ENCODE data around the gene PPP1R14B. TPM values are rescaled to one million over a fixed set of nuclear protein-coding genes. Genes with fewer than 3 reads are reported as not detected.
A peak's percentile ranks its signal among the peaks of the same experiment; 100 is the strongest.

PPP1R14B gene
- total RNA-seq, 2 experiments from 2014 or later = 238 to 242 TPM

DNA sequence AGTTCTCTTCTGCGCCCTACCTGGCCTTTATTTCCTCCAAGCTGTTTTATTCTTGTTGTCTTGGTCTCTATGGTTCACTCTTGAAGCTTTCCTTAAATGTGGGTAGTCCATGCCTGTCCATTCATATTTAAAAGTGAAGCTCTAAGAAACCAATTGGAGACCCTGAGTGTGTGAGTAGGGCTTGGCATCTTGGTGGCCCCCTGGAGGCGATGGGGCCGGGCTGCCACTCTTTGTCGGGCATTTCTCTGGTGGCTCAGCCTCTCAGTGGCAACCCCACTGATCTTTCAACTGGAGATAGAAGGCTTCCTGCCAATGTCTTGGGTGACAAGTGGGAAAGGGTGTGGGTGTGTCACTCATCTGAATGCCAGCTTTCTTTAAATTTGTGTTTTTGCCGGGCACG lies 29.9 kb downstream of the PPP1R14B start:
- Mint-ChIP-seq H3K27me3 (no peaks in the 10 kb centered on the region), H3K4me1 (ENCODE audit: low read depth) (peaks cover 19% of the 10 kb centered on the region), H3K36me3 (peaks cover 35% of the 10 kb centered on the region), H3K4me3 (no peak overlapping the region), H3K27ac (no peak overlapping the region), H3K9me3 (no peaks in the 10 kb centered on the region)
- DNase-seq = no peak
- intact Hi-C loops (cut with micrococcal nuclease) = no loop called here
- ChIA-PET CTCF (interaction anchor here (0.6 to 1.8 kb wide), 4 partner anchors 8 to 86 kb away, joined by 3 to 9 read pairs (median 3); partner anchors contain the start of genes FERMT3, NUDT22 and TRPT1), POLR2A (interaction anchor here (1.5 to 2.8 kb wide), 2 partner anchors 7 to 10 kb away, joined by 5 to 15 read pairs; no protein-coding TSS in a partner anchor)

DNA sequence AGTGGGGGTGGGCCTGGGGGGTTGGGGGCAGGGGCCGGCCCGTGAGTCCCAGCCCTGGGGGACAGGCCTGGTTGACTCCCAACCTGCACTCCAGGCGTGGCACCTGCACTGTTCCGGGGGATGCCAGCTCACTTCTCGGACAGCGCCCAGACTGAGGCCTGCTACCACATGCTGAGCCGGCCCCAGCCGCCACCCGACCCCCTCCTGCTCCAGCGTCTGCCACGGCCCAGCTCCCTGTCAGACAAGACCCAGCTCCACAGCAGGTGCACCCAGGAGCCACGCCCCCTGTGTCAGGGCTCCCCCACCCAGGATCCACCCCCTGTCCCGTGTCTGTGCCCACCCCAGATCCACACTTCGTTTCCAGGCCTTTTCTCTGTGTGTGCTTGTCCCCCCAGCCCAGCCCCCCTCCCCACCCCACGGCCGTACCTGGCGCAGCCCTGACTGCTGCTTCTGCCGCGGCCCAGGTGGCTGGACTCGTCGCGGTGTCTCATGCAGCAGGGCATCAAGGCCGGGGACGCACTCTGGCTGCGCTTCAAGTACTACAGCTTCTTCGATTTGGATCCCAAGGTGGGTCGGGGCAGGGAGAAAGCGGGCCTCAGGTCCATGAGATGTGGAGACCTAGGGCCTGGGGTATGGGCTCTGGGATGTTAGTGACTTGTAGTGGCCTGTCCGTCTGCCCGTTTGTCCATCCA lies 35.4 kb downstream of the PPP1R14B start:
- ChIA-PET CTCF (interaction anchor here (1.1 kb wide), 1 partner anchor 48 kb away, joined by 3 read pairs; no protein-coding TSS in a partner anchor), POLR2A (interaction anchor here (5.5 kb wide), 1 partner anchor 14 kb away, joined by 66 read pairs; the partner anchor contains the start of genes NUDT22 and TRPT1)
- intact Hi-C loops (cut with micrococcal nuclease) = no loop called here
- Mint-ChIP-seq H3K4me1 (ENCODE audit: low read depth) (peaks cover 38% of the 10 kb centered on the region), H3K9me3 (no peaks in the 10 kb centered on the region), H3K4me3 (no peak overlapping the region), H3K27ac (no peak overlapping the region), H3K27me3 (no peaks in the 10 kb centered on the region), H3K36me3 (peaks cover 54% of the 10 kb centered on the region)
- no peak for DNase-seq

DNA sequence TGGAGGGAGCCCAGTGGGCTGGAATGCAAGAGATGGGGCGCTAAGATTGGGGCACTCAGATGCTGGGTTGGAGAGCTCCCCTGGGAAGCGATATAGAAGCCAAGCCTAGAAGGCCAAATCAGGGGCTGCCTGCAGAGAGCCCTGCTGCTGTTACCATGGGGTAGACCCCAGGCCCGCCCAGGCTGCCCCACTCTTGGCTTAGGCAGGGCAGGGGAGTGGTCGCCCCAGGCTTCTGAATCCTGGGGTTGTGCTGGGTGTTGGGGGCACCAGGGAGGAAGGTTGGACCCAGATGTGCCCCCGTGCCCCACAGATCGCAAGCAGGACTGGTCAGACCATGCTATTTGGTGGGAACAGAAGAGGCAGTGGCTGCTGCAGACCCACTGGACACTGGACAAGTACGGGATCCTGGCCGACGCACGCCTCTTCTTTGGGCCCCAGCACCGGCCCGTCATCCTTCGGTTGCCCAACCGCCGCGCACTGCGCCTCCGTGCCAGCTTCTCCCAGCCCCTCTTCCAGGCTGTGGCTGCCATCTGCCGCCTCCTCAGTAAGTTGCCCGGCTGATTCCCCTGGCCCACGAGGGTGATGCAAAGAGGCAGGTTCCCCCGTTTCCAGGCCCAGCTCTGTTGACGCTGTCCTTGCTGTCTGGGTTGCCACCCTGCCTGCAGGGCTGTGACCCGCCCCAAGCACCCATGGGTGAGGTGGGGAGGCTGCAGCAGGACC lies 36.3 kb downstream of the PPP1R14B start:
- intact Hi-C loops (cut with micrococcal nuclease) = no loop called here
- H3K36me3 Mint-ChIP-seq = peaks cover 54% of the 10 kb centered on the region
- no peak overlapping the region for H3K4me3 Mint-ChIP-seq
- ChIA-PET CTCF (interaction anchor here (0.9 kb wide), 1 partner anchor 16 kb away, joined by 3 read pairs; the partner anchor contains the start of gene NUDT22), POLR2A (interaction anchor here (5.5 kb wide), 1 partner anchor 15 kb away, joined by 66 read pairs; the partner anchor contains the start of genes NUDT22 and TRPT1)
- peaks cover 47% of the 10 kb centered on the region for H3K4me1 Mint-ChIP-seq (ENCODE audit: low read depth)
- DNase-seq = no peak
- H3K27me3 Mint-ChIP-seq = no peaks in the 10 kb centered on the region
- H3K9me3 Mint-ChIP-seq = no peaks in the 10 kb centered on the region
- H3K27ac Mint-ChIP-seq = peak overlapping the region; percentile 28

DNA sequence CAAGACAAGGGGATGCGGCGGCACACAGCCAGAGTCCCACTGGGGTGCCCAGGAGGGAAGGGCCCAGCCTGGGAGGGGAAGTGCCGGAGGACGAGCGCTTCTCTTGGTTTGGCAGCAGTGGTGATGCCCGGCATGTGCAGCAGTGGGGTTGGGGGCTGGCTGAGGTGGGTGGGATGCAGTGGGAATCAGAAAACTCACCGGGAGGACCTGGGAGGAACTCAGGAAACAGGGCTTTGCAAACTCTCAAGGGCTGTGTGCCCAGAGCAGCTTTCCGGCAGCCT lies 37.2 kb downstream of the PPP1R14B start:
- Mint-ChIP-seq H3K36me3 (peaks cover 50% of the 10 kb centered on the region), H3K27me3 (no peaks in the 10 kb centered on the region), H3K27ac (peak overlapping the region; percentile 28), H3K4me3 (no peak overlapping the region), H3K9me3 (no peaks in the 10 kb centered on the region), H3K4me1 (ENCODE audit: low read depth) (peaks cover 45% of the 10 kb centered on the region)
- no peak for DNase-seq
- intact Hi-C loops (cut with micrococcal nuclease) = no loop called here
- ChIA-PET CTCF (interaction anchor here (0.9 to 6.5 kb wide), 3 partner anchors 16 to 93 kb away, joined by 3 to 106 read pairs (median 38); partner anchors contain the start of genes CATSPERZ, ESRRA, NUDT22 and TRPT1), POLR2A (interaction anchor here (0.8 to 5.5 kb wide), 2 partner anchors 16 to 34 kb away, joined by 3 to 66 read pairs; partner anchors contain the start of genes NUDT22 and TRPT1)

DNA sequence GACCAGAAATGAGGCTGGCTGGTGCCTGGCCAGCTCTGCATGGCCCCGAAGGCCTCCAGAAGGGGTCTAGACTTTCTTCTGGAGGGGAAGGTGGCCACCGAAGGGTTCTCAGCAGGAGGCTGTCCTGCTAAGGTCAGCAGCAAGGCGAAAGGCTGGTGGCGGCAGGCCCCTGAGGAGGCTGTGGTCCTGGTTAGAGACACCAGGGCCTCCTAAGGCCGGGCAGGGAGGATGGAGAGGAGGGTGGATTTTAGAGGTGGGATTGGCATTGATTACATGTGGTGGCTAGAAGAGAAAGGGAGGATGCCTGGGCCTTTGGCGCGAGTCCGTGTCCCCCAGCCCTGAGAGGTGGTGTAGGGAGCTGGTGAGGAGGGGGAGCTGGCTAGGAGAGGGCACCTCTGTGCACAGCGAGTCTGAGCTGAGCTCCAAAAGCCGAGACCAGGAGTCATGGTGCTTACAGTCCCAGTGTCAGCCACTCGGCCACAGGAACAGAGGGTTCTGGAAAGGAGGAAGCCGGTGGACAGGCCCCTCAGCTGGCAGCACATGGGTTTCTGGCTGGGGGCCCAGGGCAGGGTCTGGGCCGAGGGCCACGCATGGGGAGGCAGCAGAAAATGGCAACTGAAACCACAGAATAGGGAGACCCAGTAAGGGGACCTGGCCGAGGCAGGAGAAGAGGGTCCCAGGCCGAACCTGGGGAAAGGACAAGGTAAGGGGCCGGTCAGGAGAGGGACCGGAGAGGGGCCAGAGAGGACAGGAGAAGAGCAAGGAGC lies 37.8 kb downstream of the PPP1R14B start:
- POLR2A ChIA-PET = interaction anchor here (0.8 to 5.5 kb wide), 5 partner anchors 16 to 124 kb away, joined by 3 to 111 read pairs (median 36); partner anchors contain the start of genes NUDT22, STIP1 and TRPT1
- CTCF ChIA-PET = interaction anchor here (0.6 to 6.5 kb wide), 8 partner anchors 16 to 1455 kb away, joined by 3 to 106 read pairs (median 6); partner anchors contain the start of genes CATSPERZ, ESRRA, NUDT22 and STIP1
- intact Hi-C loops (cut with micrococcal nuclease) = no loop called here
- H3K4me3 Mint-ChIP-seq = peak overlapping the region; percentile 96
- H3K9me3 Mint-ChIP-seq = no peaks in the 10 kb centered on the region
- H3K4me1 Mint-ChIP-seq (ENCODE audit: low read depth) = peaks cover 48% of the 10 kb centered on the region
- peak overlapping the region; percentile 99 for H3K27ac Mint-ChIP-seq
- no peaks in the 10 kb centered on the region for H3K27me3 Mint-ChIP-seq
- peaks cover 51% of the 10 kb centered on the region for H3K36me3 Mint-ChIP-seq
- no peak for DNase-seq

DNA sequence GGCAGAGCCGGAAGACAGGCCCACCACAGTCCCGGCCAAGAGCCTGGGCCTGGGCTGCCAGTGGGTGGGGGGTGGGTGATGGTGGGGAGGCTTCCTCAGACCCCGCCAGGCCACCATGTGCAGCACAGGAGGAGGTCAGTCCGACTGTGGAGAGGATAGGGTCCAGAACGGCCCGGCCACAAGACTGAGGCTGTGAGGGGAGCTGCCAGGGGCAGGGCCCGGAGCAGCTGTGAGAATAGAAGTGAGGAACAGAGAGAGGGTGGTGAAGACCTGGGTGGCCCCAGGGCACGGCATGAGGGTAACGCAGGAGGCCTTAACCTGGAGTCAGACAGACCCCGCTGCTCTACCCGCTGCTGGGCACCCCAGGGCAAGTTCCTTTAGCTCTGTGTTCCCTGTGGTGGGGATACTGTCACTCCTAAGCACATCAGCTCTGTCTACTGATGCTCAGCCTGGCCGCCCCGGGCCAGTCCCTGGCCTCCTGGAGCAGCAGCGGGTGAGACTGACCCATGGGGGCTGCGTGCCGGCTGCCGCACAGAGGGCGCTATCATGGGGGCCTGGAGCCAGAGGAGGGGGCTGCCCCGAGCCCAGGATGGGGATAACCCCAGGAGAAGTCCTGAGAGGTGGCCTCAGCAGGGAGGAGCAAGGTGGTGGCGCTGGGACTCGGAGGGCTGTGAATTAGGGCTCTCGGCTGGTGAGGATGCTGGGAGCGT lies 38.5 kb downstream of the PPP1R14B start:
- H3K4me1 Mint-ChIP-seq (ENCODE audit: low read depth) = peaks cover 50% of the 10 kb centered on the region
- CTCF ChIA-PET = interaction anchor here (0.6 to 6.5 kb wide), 11 partner anchors 17 to 1454 kb away, joined by 3 to 106 read pairs (median 7); partner anchors contain the start of genes CATSPERZ, ESRRA, NUDT22 and PPP1R14B
- H3K27ac Mint-ChIP-seq = peak overlapping the region; percentile 99

DNA sequence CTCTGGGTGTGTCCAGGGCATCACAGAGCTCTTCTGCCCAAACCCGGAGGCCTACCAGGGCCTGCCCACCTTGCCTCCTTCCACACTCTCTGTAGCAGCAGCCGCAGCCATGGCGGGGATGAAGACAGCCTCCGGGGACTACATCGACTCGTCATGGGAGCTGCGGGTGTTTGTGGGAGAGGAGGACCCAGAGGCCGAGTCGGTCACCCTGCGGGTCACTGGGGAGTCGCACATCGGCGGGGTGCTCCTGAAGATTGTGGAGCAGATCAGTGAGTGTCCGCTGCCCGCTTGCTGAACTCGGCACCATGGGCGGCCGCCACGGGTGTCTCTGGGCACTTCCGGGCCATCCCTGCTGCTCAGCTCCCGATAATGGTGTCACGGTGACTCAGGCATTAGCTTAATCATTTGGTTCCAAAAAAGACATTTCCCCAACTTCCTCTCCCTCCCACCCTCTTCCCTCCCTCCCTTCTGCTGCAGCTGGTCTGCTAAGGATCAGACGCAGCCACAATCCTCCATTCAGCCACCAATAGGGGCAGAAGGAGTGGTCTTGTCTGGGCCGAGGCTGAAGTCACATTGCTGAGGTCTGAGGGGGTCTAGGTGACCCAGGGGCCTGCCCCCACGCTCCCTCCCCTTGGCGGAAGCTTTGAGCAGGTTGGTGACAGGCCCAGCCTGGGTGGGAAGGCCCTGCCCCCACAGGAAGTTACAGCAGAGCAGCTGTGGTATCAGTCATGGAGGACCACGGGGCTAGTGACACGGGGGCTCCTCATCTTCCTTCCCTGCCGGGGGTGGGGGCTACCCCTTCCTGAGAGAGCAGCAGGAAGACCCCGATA lies 39.3 kb downstream of the PPP1R14B start:
- Mint-ChIP-seq H3K4me1 (ENCODE audit: low read depth) (peaks cover 52% of the 10 kb centered on the region), H3K9me3 (no peaks in the 10 kb centered on the region), H3K36me3 (peaks cover 59% of the 10 kb centered on the region), H3K27ac (peak overlapping the region; percentile 99), H3K4me3 (peak overlapping the region; percentile 96), H3K27me3 (no peaks in the 10 kb centered on the region)
- CTCF ChIA-PET = interaction anchor here (1.2 to 6.5 kb wide), 9 partner anchors 18 to 110 kb away, joined by 3 to 106 read pairs (median 12); partner anchors contain the start of genes CATSPERZ, ESRRA, NUDT22 and PPP1R14B
- POLR2A ChIA-PET = interaction anchor here (0.6 to 5.5 kb wide), 16 partner anchors 7 to 565 kb away, joined by 3 to 111 read pairs (median 11); partner anchors contain the start of genes ESRRA, FKBP2, NUDT22 and PRDX5
- peak; percentile 93 for DNase-seq
- intact Hi-C loops (cut with micrococcal nuclease) = loop anchor here (1.0 kb wide), 6 partner anchors 19 to 98 kb away; partner anchors contain the start of genes DNAJC4, ESRRA, NUDT22 and TRPT1

More for the DNA sequence above, 38.5 kb downstream of the PPP1R14B start:
- Mint-ChIP-seq H3K27me3 (no peaks in the 10 kb centered on the region), H3K4me3 (peak overlapping the region; percentile 96), H3K36me3 (peaks cover 54% of the 10 kb centered on the region), H3K9me3 (no peaks in the 10 kb centered on the region)
- no peak for DNase-seq
- POLR2A ChIA-PET = interaction anchor here (1.0 to 5.5 kb wide), 13 partner anchors 17 to 125 kb away, joined by 3 to 111 read pairs (median 13); partner anchors contain the start of genes ESRRA, FKBP2, NUDT22 and PRDX5
- intact Hi-C loops (cut with micrococcal nuclease) = no loop called here

DNA sequence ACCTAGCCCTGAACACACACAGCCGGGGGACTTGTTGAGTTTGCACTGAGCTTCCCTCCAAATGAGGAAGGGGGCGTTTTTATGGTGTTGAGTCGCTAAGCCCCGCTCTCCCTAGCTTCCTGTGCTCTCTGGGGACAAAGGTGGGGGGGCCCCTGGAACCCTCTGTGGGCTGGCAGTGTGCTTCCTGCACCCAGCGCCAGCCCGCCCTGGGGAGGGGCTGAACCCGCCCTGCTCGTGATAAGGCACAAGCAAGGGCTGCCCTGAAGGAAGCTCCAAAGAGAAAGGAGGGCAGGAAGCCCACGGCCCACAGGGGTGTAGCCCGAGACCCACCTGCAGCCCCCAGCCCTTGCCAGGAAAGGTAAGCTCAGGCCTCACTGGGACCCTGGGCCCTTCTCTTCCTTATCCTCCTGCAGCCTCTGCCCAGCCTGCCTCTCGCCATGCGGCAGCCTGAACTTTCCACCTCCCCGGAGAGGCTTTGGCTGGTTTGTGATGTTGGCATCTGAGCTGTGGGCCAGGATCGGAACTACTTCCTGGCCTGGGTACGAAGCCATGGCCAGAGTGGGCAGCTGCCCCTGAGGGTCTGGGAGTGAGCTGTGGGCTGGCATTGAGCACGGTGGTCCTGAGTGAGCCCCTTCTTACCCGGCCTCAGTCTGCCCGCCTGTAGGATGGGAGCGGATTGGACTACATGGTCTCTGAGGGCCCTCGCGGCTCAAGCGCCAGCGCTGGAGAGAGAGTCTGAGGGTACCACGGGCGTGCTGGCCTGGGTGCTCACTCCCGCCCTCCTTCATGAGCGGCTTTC lies 40.1 kb downstream of the PPP1R14B start, which contains the start of gene FERMT3:
Gene FERMT3 (plus strand): TSS at position 265 of the 799 bp plus-strand sequence. CDS start 644 bp downstream, outside the sequence.
- peak within 1 kb of the TSS; percentile 96 for H3K4me3 Mint-ChIP-seq
- H3K36me3 Mint-ChIP-seq = peaks cover 59% of the 10 kb centered on the region
- intact Hi-C loops (cut with micrococcal nuclease) = loop anchor here (1.0 kb wide), 6 partner anchors 19 to 99 kb away; partner anchors contain the start of genes DNAJC4, ESRRA, NUDT22 and TRPT1
- peak; percentile 88 for DNase-seq
- H3K27ac Mint-ChIP-seq = peak within 1 kb of the TSS; percentile 99
- ChIA-PET CTCF (interaction anchor here (0.7 to 6.5 kb wide), 11 partner anchors 10 to 125 kb away, joined by 3 to 106 read pairs (median 7); partner anchors contain the start of genes BAD, CATSPERZ, ESRRA and NUDT22), POLR2A (interaction anchor here (0.6 to 5.5 kb wide), 20 partner anchors 8 to 763 kb away, joined by 3 to 111 read pairs (median 8); partner anchors contain the start of genes ESRRA, NUDT22, PRDX5 and STIP1)
- H3K27me3 Mint-ChIP-seq = no peaks in the 10 kb centered on the region
- H3K4me1 Mint-ChIP-seq (ENCODE audit: low read depth) = peaks cover 48% of the 10 kb centered on the region
- no peaks in the 10 kb centered on the region for H3K9me3 Mint-ChIP-seq

DNA sequence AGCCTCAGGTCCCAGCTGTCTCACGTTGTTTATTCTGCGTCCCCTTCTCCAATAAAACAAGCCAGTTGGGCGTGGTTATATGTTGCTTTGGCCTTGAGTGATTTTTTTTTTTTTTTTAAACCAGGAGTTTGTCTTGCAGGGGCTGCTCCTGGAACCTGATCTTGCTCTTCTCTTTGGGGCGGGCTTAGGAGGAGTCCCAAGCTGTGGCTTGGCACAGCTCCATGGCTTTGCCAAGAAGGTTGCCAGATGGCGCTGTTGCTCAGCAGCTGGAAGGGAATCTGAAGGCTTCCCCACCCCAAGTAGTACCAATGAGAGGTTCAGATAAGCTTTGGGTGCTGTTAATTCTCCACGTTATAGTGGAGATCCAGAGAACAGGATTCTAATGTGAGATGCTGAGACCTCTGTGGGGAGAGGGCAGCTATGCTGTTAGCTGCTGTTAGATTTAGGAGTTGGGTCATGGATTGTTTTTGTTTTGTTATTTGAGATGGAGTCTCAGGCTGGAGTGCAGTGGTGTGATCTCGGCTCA lies 42.2 kb downstream of the PPP1R14B start:
- Mint-ChIP-seq H3K27me3 (no peaks in the 10 kb centered on the region), H3K4me3 (peak overlapping the region; percentile 64), H3K9me3 (no peaks in the 10 kb centered on the region), H3K36me3 (peaks cover 66% of the 10 kb centered on the region), H3K27ac (peak overlapping the region; percentile 87), H3K4me1 (ENCODE audit: low read depth) (peaks cover 44% of the 10 kb centered on the region)
- intact Hi-C loops (cut with micrococcal nuclease) = loop anchor here (1.0 kb wide), 1 partner anchor 100 kb away; no protein-coding TSS in a partner anchor
- CTCF ChIA-PET = interaction anchor here (0.6 to 6.5 kb wide), 24 partner anchors 9 to 179 kb away, joined by 3 to 106 read pairs (median 4); partner anchors contain the start of genes CATSPERZ, ESRRA, FKBP2 and NUDT22
- POLR2A ChIA-PET = interaction anchor here (0.6 to 5.5 kb wide), 14 partner anchors 13 to 113 kb away, joined by 3 to 111 read pairs (median 4); partner anchors contain the start of genes BAD, ESRRA, FKBP2 and MACROD1
- peak; percentile 88 for DNase-seq

Data from activated CD4-positive, alpha-beta memory T cell treated with anti-CD3 and anti-CD28 coated beads for 36 hours (primary cell).